Jurkat, Clone E6-1 (cell line): ENCODE data around the gene C18orf63.
A peak's percentile ranks its signal among the peaks of the same experiment; 100 is the strongest.

Experiments
- DNase-seq: peaks from one replicate; pipeline ENCODE4 v3.0.0-alpha.2; 2011; ENCODE audit warnings: low read depth, low spot score
- H3K4me3 ChIP-seq: 2 replicates; pipeline ENCODE4 v1.5.1; 2011; ENCODE audit warnings: mild to moderate bottlenecking, low read length, control low read depth, moderate library complexity

C18orf63 gene

GRCh38 chr18:74395648-74396154, 80.1 kb downstream of the C18orf63 start:
- no peak for DNase-seq

DNA sequence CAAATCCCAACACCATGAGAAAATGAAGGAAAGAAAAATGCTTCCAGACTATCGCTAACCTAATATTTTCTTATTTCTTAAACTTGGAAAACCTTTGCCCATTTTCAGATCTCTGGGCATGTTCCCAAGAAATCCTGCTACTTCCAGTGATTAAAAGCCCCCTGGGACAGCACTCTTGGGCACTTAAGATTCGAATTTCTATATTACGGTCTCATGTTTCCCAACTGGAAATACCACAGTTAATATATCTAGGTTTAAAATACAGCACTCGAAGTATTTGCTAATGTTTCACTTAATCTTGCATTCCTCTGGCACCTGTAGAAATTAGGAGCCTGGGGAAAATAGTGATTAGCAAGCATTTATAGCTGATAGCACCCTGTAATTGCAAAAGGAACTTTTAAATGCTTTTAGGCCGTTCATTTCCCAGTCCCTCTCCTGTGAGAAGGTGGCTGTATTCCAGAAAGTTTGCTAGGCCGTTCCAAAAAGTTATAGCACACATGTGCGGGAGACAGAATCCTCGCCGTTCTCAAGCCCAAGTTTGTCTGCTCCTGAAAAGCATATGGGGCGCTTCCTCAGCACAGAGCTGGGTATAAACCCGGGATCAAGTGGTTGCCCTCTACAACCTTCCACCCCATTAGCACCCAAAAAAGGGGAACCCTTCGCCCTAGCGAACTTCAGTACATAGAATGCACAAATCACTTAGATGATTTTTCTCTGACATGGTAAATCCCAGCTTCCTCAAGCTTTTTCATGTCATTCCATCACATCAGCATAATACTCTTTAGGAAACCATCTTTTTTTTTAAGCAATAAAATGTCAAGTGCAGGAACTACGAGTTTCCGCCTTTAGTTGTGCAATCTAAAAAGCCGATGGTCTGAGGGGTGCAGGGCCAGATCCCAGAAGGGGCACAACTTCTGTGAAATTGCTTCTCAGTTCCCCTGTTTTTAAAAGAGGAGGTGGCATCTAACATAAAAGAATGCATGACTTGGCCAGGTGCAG, 80.8 kb downstream of the C18orf63 start:
- no peak overlapping the region for H3K4me3 ChIP-seq
- DNase-seq = no peak

More at GRCh38 chr18:74395648-74396154, 80.1 kb downstream of the C18orf63 start:
- no peak overlapping the region for H3K4me3 ChIP-seq

DNA sequence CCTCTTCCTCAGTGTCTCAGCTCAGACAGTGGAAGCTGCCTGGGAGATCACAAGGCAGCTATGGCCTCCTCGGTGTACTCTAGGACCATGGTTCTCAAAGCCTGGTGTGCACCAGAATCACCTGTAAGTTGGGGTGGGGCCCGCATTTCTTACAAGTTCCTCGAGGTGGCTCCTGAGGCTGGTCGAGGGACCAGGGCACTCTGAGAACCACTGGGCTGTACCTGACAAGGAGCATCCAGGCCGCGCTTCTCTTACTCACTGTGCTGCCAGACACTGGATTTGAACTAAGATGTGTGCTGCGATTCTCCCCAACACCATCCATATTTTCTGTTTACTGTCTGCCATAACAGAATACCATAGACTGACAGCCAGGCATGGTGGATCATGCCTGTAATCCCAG, 81.9 kb downstream of the C18orf63 start:
- no peak for DNase-seq
- no peak overlapping the region for H3K4me3 ChIP-seq

GRCh38 chr18:74399091-74399887, 83.7 kb downstream of the C18orf63 start:
- peak; percentile 55 for DNase-seq
- H3K4me3 ChIP-seq = no peak overlapping the region

- DNase-seq = no peak
- H3K4me3 ChIP-seq = no peak overlapping the region
Observed at GRCh38 chr18:74400813-74401212, 85.2 kb downstream of the C18orf63 start.

DNA sequence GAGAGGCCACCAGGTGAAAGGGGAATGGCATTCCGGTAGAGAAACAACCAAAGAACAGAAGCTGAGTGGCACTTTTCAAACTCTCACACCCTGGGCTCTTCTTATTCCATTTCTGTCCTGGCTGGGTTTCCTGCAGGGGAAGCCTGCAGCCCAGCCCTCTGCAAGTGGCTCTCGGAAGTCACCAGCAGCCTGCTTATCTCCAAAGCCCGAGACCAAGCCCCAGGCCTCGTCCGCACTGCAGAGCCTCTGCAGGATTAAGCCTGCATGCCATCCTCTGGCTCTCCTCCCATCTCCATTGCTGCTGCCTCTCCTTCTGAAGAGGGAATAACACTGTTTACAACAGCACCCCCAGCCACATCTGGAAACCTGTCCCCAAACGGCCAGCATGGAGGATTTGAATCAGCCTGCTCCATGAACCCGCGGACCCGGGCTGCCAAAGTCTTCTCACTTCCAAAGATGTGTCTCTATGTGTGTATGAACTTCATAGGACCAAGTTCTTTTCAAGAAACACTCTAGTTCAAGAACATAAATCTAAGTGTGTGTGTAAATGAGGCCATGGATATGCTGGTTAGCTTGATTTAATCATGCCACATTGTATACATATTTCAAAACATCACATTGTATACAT, 87.3 kb downstream of the C18orf63 start:
- H3K4me3 ChIP-seq = no peak overlapping the region
- DNase-seq = no peak

GRCh38 chr18:74407888-74408287, 92.2 kb downstream of the C18orf63 start:
- no peak overlapping the region for H3K4me3 ChIP-seq
- no peak for DNase-seq
